SIG-M5 treated with dmso at 0.1 percent for 504 hours (cell line): ENCODE results near the gene PLSCR5.

Experiments
- DNase-seq: peaks from one replicate; lab custom pipeline; 2025; ENCODE audit not compliant: unreplicated experiment; lab: John Stamatoyannopoulos, UW

The PLSCR5 gene

DNA sequence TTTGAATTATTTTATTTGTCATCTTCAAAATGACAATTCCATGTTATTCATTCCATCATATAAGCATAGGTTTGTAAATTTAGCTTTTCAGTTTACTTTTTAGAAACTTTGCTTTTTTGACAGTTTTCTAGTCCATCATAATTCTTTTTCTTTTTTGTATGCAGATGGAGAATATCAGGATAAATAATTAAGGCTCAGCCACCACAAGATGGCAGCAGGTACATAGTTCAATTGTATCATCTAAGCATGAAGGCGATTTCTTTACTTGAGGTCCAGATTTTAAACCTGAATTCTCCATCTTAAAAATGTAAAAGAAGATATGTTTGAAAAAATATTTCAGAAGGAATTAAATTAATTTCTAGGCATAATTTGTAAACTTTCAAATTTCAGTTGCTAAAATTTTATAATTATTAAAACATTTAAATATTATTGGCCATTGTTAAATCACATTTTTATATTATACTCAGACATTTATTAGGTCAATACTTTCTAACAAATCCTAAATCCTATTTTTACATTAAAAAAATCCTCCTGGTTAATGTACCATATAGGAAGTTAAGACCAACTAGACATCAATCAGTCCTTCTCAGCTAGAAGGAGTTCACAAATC lies 15.1 kb downstream of the PLSCR5 start:
- peak; percentile 42 for DNase-seq

DNA sequence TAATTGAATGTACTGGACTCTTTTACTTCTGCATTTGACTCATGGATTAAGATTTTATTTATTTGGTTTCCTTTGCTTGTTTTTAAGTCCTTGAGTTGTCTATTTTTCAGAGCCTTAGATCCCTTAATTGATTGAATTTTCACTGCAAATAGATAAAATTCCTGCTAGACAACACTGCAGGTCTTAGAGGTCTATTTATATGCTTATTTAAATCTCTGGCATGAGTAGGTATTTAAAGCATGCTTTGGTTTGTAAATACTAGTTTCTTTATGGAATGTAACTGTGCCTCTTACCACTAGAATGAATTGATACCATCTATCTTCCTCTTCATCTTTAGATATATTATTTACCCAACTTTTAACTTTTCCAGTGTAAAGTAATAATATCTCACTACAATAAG lies 20.0 kb downstream of the PLSCR5 start:
- DNase-seq = no peak

DNA sequence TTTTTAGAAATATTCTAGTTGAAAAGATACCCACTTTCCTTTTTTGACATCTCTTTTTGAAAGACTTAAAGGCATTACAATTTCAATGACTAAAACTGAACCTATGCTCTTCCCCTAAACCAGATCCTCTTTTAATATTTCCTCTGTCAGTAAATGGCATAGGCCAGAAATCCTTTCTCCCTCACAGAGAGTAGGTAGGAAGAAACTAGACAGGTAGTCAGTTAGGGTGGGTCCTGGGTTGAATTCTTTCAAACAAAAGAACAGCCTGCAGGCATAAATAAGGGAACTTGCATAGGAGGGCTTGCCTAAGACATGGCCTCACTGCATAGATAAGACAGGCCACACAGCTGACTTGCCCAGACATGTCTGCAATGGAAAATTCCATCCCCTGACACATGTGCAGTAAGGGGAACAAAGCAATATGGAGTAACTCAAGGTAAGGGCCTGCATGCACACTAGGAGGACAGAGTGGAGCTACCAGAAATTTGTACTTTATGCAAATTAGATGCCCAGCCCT lies 23.1 kb downstream of the PLSCR5 start:
- DNase-seq = peak; percentile 82

DNA sequence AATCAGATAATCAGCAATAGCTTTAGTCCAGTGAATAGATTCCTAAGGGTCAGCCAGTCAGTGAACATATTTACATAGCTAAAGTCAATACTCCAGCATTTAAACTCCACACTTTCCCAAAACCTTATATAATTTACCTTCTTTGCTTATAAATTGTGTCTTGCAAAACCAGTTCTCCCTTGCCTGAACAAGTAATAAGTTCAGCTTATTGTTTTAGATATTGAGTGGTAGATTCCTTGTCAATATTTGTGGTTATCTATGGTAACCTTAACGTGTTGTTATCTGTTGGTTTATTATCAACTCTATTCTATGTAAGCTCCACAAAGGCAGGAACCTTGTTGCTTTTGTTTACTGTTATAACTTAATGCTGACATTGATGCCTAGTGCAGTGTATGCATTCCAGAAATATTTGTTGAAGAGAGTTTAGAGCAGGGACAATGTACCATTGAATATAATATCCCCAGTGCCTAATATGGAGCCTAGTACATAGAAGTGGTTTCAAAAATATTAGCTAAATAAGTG lies 24.0 kb downstream of the PLSCR5 start:
- DNase-seq = no peak

DNA sequence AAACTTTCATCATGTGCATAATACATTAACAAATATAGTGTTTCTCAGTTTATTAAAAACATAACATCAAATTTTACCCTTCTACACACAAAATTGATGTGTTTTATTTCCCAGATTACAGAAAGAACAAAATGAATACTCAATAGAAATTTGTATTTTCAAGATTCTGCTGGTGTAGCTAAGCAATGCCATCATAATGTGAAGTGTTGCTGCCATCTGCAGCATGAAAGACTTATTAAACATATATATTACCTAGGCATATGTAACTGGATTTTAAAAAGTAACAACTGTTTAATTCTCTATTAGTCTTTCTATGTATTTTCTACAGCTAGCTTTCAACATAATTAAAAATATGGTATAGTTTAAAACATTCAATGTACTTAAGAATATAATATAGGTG lies 27.5 kb downstream of the PLSCR5 start:
- DNase-seq = peak; percentile 43

DNA sequence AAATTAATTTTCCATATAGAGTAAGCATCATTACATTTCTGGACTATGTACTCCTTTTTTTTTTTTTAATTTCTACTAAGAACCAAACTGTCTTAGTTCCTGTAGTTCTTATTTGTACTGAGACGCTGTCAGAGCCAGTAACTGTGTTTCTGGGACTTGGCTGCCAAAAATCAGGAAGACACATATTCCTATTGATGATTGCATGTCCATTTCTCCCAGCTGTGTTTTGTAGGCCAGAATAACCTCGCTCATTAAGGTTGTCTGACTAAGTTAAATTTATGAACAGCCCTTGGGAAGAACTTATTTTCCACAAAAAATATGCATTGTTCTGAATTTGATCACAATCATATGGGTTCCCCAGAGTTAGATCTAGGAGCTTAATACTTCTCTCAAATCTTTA lies 29.5 kb downstream of the PLSCR5 start:
- DNase-seq = no peak

DNA sequence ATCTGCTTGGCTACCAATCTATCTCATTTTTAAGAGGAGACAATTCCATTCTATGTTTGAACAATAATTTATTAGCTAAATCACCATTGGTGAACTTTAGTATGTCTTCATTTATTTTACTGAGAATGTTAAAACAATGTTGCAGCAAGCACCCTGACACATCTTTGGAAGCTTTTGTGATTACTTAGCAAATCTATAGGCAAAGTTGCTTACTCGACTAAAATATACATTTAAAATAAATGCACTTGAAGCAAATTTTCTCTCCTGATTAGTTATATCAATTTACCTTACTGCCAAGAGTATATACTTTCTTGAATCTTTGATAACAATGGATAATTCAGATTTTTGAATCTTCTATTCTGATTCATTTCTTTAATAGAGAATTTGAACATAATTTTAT lies 31.0 kb downstream of the PLSCR5 start:
- no peak for DNase-seq

DNA sequence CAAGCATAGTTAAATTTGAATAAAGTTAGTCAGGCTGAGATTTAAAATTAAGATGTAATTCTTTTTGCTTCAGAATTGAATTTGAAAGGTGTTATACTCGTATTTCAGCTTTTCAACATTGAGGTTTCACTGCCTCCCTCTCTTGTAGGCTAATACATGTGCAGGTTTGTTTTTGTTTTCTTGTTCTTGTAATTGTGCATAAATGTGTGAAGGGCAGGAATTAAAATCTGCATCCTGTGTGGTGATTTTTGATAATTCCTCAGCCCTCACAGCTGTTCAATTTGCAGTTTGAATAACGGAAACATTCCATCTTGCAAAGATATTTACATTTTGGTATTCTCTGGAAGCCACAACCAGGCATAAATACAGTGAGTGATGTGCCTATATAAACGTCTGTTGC lies 35.8 kb downstream of the PLSCR5 start:
- DNase-seq = no peak

DNA sequence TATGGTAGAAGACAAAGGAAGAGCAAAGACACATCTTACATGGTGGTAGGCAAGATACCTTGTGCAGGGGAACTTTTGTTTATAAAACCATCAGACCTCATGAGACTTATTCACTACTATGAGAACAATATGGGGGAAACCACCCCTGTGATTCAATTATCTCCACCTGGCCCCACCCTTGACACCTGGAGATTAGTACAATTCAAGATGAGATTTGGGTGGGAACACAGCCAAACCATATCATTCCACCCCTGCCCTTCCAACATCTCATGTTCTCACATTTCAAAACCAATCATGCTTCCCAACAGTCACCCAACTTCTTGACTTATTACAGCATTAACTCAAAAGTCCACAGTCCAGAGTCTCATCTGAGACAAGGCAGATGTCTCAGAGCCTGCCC lies 39.0 kb downstream of the PLSCR5 start:
- DNase-seq = no peak

DNA sequence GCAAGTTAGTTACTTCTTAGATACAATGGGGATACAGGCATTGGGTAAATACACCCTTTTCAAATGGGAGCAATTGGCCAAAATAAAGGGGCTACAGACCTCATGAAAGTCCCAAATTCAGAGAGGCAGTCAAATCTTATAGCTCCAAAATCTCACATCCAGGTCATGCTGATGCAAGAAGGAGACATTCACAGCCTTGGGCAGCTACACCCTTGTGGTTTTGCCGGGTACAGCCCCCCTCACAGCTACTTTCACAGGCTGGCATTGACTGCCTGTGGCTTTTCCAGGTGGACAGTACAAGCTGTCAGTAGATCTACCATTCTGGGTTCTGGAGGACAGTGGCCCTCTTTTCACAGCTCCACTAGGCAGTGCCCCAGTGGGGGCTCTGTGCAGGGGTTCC lies 43.3 kb downstream of the PLSCR5 start:
- no peak for DNase-seq

DNA sequence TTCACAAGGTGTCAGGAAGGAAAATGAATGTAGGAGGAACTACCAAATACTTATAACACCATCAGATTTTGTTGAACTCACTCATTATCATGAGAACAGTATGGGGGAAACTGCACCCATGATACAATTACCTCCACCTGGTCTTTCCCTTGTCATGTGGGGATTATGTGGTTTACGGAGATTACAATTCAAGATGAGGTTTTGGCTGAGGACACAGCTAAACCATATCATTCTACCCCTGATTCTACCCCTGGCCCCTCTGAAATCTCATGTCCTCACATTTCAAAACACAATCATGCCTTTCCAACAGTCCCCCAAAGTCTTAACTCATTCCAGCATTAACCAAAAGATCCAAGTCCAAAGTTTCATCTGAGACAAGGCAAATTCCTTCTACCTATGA lies 43.7 kb downstream of the PLSCR5 start:
- no peak for DNase-seq

DNA sequence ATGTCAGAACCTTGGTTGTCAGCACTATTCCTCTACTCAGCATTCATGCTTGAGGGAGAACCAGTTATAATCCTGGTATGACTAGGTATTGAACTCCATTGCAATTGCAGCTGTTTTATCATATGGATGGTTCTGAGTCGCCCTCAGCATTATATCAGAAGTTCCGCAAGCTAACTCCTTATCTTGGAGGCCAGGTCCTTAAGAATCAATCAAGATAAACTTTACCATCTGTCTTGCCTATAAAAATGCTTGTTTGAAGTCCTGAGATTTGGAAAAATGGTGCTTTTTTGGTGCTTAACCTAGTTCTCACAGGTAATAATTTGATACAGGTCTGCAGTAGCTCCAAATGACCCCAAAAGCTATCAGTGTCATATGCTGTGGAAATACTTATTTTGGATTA lies 44.5 kb downstream of the PLSCR5 start:
- no peak for DNase-seq

DNA sequence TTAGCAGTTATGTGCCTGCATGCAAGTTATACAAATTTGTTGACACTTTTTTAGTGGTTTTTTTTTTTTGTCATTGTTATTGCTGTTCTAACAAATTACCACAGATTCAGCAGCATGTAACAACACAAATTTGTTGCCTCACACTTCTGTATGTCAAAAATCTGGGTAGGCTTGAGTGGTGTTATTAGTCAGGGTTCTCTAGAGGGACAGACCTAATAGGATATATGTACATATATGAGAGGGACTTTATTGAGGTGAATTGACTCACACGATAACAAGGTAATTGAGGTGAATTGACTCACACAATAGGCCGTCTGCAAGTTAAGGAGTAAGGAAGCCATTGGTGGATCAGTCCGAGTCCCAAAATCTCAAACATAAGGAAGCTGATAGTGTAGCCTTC lies 45.8 kb downstream of the PLSCR5 start:
- DNase-seq = no peak

DNA sequence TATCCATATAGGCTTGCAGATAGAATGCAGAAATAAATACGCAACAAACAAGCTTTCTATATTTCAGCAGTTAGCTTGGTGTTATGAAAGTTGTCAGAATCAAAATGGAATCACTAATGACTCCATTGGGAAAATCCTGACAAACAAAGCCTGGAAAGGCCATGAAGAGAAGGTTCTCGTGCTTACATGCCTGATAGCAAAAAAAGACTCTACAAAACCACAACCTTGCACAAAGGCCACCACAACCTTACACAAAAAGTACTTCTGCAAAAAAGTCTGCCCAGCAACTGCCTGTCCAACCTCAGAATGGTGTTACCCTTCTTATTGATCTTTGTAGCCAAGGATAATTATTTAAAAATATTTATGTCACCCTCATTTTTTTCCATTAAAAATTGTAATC lies 46.4 kb downstream of the PLSCR5 start:
- peak; percentile 85 for DNase-seq

DNA sequence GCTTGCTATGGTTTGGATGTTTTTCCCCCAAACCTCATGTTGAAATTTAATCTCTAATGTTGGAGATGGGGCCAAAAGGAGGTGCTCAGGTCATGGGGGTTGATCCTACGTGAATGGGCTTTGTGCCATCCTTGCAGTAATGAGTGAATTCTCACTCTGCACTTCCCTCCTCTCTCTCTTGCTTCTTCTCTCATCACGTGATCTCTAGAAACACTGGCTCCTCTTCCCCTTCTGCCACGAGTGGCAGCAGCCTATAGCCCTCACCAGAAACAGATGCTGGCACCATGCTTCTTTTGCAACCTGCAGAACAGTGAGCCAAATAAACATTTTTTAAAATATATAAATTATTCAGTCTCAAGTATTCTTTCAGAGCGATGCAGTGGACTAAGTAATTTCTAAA lies 47.4 kb downstream of the PLSCR5 start:
- DNase-seq = no peak

DNA sequence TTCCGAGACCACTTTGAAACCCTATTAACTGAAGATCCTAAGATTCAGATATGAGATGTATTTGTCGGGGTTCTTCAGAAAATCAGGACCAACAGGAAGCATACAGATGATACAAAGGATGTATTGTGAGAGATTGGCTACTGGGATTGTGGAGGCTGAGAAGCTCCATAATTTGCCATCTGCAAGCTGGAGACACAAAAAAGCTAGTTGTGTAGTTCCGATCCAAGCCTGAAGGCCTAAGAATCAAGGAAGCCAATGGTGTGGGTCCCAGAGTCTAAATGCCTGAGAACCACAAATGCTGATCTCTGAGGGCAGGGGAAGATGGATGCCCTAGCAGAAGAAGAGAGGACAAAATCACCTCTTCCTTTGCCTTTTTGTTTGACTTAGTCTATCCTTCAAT lies 49.8 kb downstream of the PLSCR5 start:
- DNase-seq = no peak

DNA sequence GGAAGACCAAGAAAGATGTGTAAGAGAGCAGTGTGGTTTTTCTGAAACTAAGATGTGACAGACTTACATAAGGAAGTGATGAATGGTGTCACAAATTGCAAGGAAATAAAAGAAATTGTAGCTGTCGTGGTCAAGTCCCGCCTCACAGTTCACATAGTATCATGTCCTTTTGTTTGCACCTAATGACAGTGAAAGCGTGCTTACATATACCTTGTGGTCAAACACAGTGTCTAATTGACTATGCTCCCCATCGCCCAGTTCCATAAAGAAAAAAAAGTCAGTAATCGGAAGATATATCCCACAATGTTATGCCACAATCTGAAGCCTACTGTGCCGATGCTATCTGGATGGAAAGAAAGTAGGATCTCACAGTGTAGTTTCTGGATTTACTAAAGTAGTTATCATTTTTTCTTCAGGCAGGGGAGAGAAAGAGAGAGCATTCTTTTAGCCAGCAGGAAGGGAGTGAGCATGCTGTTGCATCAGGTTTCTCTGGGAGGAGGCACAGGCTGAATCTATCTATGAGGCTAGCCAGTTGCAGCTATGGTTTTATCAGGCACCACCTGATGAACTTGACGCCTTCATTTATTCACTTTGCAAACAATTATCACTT lies 50.9 kb downstream of the PLSCR5 start:
- DNase-seq = peak; percentile 11

DNA sequence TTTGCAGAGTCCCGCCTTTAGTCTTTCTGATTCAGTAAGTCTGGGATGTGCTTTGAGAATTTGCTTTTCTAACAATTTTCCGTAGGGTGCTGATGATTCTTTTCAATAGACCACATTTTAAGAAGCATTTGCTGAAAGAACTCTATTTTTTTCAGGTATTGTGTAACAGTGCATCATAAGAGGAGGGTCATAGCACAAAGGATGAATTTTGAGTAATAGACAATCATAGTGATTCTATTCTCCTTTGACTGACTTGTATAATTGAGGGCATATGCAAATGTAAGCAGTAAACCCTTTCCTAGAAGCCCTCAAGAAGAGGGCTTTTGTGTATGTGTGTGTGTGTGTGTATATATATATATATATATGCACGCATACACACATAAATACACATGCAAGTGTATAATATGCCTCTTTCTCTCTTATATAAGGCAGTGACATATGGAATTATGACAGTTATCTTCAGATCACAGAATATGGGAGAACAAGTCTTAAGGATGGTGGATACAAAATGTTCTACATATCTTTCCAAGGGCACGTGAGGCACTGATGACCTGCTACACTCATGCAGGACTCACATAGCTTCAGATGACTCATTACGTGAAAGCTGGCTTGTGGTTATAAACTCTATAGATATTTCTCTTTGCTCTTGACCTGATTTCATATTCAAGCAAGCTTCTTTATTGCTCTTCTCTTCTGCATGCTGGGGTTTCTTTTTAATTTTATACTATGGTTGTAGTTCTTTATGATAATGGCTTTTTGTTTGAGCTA lies 54.2 kb downstream of the PLSCR5 start:
- peak; percentile 4 for DNase-seq

DNA sequence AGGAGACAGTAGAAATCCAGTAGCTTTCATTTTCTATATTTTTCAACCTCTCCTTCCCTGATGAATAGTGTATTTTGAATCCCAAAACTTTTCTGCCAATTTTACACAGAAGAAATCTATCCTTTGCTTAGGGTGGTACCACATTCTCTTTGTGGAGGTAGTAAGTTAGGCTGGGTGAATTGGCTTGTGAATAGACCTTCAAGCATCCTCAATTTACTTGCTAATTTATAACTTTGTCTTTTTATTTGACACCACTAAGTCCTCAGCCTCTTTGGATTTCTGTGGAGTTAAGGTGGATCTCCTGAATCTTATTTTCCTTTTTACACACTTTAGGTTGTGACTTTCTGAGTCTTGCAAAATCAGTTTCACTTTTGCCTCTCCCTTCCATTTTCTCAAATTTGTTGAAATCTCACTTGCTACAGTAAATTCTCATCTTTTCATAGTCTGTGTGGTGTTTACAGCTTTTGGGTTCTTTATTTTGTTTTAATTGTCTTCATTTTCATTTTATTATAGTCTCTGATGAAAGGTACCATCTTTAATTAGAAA lies 55.0 kb downstream of the PLSCR5 start:
- DNase-seq = peak; percentile 5

DNA sequence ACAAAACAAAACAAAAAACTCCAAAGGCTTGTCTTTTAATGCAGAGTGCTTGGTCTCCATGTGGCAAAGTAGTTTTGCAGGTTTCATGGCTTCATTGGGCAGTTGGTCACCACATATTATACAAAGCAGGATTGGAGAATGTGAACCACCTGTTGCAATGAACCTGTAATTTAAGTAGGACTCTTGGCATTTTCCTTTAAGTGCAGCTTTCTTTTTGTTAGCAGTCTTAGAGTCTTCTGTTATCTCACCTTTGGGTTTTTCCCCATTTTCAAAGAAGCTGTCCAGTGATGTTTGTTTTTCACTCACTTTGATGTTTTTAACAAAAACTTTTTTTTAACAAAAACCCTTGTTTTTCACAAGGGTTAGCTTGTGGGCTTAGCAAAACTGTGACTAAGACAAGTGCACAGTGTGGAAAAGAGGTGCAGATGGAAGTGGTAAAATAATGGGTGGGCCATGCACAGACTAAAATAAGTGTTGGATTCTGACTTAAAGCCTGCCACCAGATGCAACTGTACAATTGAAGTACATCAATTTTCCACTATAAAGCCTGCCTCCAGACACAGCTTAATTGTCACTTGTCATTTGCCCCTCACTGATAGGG lies 57.8 kb downstream of the PLSCR5 start:
- DNase-seq = no peak

DNA sequence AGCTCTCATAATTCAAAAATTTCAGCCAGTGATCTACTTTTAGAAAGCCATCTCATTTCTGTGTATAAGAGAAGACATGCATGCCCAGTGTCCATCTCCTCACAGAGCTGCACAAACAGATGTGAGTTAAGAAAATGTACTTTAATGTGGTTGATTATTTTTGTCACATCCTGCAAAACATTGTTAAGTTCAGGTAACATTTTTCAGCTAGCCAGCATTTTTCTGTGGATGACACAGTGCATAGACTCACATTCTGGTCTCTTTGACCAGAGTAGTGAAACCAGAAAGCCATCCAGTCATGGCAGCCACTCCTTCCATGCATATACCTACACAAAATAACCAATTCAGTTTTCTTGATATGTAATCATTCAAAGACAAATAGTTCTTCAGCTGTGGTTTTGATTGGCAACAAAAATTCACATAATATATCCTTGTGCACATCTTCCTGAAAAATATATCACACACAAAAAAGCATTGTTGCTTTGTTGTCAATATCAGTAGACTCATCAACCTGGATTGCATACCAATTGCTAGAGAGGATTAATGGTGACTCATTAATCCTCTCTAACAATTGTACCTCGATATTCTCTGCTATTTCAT lies 58.7 kb downstream of the PLSCR5 start:
- DNase-seq = no peak
